GM11168 (cell line): Measurements from ENCODE around the gene TTC8.
"Not testable (repeated sequence)": the region's sequence is repeated elsewhere in the genome, so short reads cannot be mapped to it uniquely, and the experiment has no call there.

Experiments
- in situ Hi-C: fragments of 300-500 bp; cut with MboI; formaldehyde crosslinking; loops from one replicate; pipeline ENCODE4 v1.12.0; 2022; ENCODE audit warnings: low sequenced_read_pairs; ENCODE audit not compliant: unreplicated experiment

Gene TTC8

GRCh38 chr14:88824314-88825077 is at the start of gene TTC8:
Gene TTC8, plus strand, starts transcription at chr14:88824651. Its CDS starts 57 bp downstream, at chr14:88824708.
- in situ Hi-C loops, result no loop called here

- in situ Hi-C loops, result no loop called here
Observed at GRCh38 chr14:88775532-88775931, 48.9 kb upstream of the TTC8 start.

GRCh38 chr14:88785911-88786310 is 38.5 kb upstream of the TTC8 start:
- in situ Hi-C loops, result no loop called here

- in situ Hi-C loops, result no loop called here
Observed at GRCh38 chr14:88786715-88787114, 37.7 kb upstream of the TTC8 start.

- in situ Hi-C loops, result not testable (repeated sequence)
Observed at GRCh38 chr14:88789573-88789972, 34.9 kb upstream of the TTC8 start.

GRCh38 chr14:88790501-88791251 is 33.8 kb upstream of the TTC8 start:
- in situ Hi-C loops, result no loop called here

- in situ Hi-C loops, result no loop called here
Observed at GRCh38 chr14:88791252-88791621, 33.2 kb upstream of the TTC8 start.

- in situ Hi-C loops, result no loop called here
Observed at GRCh38 chr14:88791629-88792472, 32.6 kb upstream of the TTC8 start.

GRCh38 chr14:88792473-88793258 is 31.8 kb upstream of the TTC8 start, which contains the start of gene EML5:
Gene EML5, minus strand, starts transcription at chr14:88792953. Its CDS starts 450 bp downstream, at chr14:88792503.
- in situ Hi-C loops, result no loop called here

- in situ Hi-C loops, result no loop called here
Observed at GRCh38 chr14:88793259-88793625, 31.2 kb upstream of the TTC8 start.

- in situ Hi-C loops, result no loop called here
Observed at GRCh38 chr14:88798156-88798555, 26.3 kb upstream of the TTC8 start.

- in situ Hi-C loops, result no loop called here
Observed at GRCh38 chr14:88799522-88799921, 24.9 kb upstream of the TTC8 start.

GRCh38 chr14:88802596-88802995 is 21.9 kb upstream of the TTC8 start:
- in situ Hi-C loops, result no loop called here

- in situ Hi-C loops, result no loop called here
Observed at GRCh38 chr14:88804035-88804434, 20.4 kb upstream of the TTC8 start.

- in situ Hi-C loops, result no loop called here
Observed at GRCh38 chr14:88804477-88804876, 20.0 kb upstream of the TTC8 start.

- in situ Hi-C loops, result no loop called here
Observed at GRCh38 chr14:88808359-88808758, 16.1 kb upstream of the TTC8 start.

- in situ Hi-C loops, result no loop called here
Observed at GRCh38 chr14:88815980-88816379, 8.5 kb upstream of the TTC8 start.

GRCh38 chr14:88818018-88818417 is 6.4 kb upstream of the TTC8 start:
- in situ Hi-C loops, result no loop called here

- in situ Hi-C loops, result not testable (repeated sequence)
Observed at GRCh38 chr14:88819674-88820073, 4.8 kb upstream of the TTC8 start.

GRCh38 chr14:88821378-88821777 is 3.1 kb upstream of the TTC8 start:
- in situ Hi-C loops, result no loop called here
